Neural progenitor cell (in vitro differentiated cells): ENCODE results near the gene MARK4.

Source experiments
- CTCF ChIP-seq: fragments of 200-600 bp; sonication (generic); IDR thresholded peaks from 2 replicates; pipeline ENCODE4 v1.5.1; 2017; ENCODE audit warnings: antibody characterized with exemption, mild to moderate bottlenecking
- EZH2 ChIP-seq: fragments of 200-600 bp; sonication (generic); IDR thresholded peaks from 2 replicates; pipeline ENCODE4 v1.6.1; 2017; ENCODE audit warnings: antibody characterized with exemption, mild to moderate bottlenecking, moderate library complexity
- EZH2phosphoT487 ChIP-seq: fragments of 200-600 bp; sonication (generic); IDR thresholded peaks from 2 replicates; pipeline ENCODE4 v1.6.1; 2017; ENCODE audit warnings: antibody characterized with exemption

- no peak for TF ChIP-seq CTCF
- TF ChIP-seq EZH2 = no peak
- TF ChIP-seq EZH2phosphoT487 = no peak
Observed at GRCh38 chr19:45297674-45298073, 46.6 kb downstream of the MARK4 start.
